Measurements from ENCODE around the gene CAST.
A peak's percentile ranks its signal among the peaks of the same experiment; 100 is the strongest.

CAST gene

DNA sequence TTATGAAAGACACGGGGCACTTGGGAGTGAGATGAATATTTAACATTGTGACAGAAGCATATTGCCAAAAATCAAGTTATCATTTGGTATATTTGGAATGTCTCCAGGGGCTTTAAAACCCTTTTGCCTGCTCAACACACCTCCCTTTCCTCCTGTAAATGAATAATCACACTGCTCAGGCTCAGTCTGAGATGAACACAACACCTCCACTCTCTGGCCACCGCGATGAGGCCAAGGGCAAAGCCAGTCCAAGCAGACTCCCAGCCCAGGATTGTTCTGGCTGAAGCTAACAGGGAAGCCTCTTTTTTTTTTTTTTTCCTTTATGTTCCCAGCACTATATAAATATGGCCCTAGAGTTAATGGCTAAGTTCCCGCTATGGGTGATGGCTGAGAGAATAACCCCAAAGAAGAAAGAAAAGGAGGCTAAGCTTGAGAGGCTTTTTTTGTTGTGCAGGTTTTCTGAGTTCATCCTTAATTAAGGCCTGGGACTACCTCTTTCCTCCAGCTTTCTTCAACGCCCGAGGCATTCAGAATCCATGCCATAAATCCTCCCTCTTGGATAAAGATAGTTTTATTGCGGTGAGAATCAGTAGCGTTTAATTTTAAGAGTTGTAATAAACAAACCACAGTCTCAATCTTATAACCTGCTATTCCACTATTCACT lies 156.1 kb downstream of the CAST start:
- no peak for DNase-seq (ENCODE audit: low read depth in 2 of 2)

- no peak for DNase-seq (ENCODE audit: low read depth in 2 of 2)
Observed at GRCh38 chr5:96819806-96820205, 157.6 kb downstream of the CAST start.

DNA sequence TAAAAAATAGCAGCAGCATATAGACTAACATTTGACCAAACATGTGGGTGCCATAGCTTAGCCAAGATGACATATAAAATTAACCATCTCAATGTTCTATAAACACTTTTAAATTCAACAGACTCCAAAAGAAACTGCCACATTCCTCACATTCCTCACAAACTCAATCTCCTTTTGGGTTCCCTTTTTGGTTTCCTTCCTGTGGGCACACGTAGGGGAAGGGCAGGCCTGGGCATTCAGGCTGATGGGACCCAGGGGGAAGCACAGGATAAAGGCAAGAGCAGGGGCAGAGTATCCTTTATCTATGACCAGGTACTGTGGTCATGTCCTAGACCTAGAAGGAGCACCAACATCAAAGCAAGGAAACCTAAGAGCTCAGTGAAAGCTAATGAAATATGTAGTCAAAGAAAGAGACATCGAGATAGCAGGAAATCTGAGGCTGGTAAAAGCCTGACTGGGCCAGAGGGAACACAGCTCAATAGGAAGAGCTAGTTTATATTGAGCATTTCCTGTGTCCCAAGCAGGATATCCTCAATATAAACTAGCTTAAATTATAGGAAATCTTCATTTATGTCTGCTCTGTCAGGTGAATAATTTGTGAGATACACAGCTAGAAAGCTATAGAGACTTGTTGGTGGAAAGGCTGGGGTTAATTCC lies 159.2 kb downstream of the CAST start:
- no peak for DNase-seq (ENCODE audit: low read depth in 2 of 2)

DNA sequence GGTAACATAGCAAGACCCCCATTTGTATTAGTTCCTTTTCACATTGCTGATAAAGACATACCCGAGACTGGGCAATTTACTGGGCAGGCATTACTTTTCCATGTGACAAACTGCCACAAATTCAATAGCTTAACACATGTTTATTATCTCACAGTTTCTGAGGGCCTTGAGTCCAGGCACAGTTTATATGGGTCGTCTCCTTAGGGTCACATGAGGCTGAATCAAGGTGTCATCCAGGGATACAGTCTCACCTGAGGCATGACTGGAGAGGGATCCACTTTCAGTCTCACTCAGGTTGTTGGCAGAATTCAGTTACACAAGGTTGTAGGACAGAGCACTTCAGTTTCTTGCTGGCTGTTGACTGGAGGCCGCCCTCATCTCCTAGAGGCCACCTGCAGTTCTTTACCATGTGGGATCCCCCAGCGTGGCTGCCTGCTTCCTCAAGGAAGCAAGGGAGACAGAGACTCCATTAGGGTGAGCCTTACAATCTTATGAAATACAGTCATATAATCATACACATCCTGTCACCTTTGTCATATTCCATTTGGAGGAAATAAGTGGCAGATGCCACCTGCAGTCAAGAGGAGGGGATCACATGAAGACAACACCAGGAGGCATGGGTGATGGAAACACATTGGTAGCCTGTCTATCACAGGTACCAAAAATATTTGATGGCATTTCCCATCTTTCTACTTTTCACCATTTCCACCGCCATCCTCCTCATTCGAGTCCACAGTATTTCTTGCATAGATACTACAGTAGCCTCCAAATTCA lies 160.7 kb downstream of the CAST start:
- no peak for DNase-seq (ENCODE audit: low read depth in 2 of 2)

DNA sequence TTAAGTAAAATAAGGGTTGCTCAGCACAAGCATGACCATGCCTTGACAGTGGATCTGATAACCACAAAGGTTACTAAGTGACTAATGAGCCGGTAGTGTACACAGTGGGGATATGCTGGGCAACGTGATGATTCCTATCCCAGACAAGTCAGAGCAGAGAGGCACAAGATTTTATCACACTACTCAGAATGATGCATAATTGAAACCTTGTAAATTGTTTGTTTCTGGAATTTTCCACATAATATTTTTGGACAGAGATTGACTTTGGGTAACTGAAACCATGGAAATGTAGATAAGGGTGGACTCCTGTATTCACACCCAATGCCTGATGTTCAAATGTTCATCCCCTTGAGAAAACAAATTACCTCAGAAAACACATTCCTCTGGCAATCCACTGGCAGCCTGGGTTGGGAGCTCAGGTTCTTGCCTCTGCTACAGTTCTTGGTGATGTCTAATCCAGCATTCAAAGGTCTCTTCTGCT lies 161.8 kb downstream of the CAST start:
- DNase-seq (ENCODE audit: low read depth in 2 of 2) = peak in 1 of 2 experiments; percentile 10

Measured in fibroblast of skin of left quadriceps (primary cell).